KOPT-K1 (cell line): ENCODE results near the gene NIM1K.
A peak's percentile ranks its signal among the peaks of the same experiment; 100 is the strongest.
"Not testable (repeated sequence)": the region's sequence is repeated elsewhere in the genome, so short reads cannot be mapped to it uniquely, and the experiment has no call there.

Experiments used
- H3K27ac ChIP-seq: fragments of 200-600 bp; sonication (generic); 2 replicates; pipeline ENCODE4 v1.5.1; 2016; ENCODE audit warnings: antibody characterized with exemption, mild to moderate bottlenecking, low read depth, low read length; ENCODE audit not compliant: poor library complexity, severe bottlenecking
- H3K36me3 ChIP-seq: fragments of 200-600 bp; sonication (generic); 2 replicates; pipeline ENCODE4 v1.5.1; 2017; ENCODE audit warnings: antibody characterized with exemption, mild to moderate bottlenecking, low read length, moderate library complexity; ENCODE audit not compliant: insufficient read depth
- H3K9me3 ChIP-seq: fragments of 200-600 bp; sonication (generic); 2 replicates; pipeline ENCODE4 v1.5.1; 2017; ENCODE audit warnings: antibody characterized with exemption, low read length, mild to moderate bottlenecking; ENCODE audit not compliant: insufficient read depth, poor library complexity, severe bottlenecking

Gene NIM1K

DNA sequence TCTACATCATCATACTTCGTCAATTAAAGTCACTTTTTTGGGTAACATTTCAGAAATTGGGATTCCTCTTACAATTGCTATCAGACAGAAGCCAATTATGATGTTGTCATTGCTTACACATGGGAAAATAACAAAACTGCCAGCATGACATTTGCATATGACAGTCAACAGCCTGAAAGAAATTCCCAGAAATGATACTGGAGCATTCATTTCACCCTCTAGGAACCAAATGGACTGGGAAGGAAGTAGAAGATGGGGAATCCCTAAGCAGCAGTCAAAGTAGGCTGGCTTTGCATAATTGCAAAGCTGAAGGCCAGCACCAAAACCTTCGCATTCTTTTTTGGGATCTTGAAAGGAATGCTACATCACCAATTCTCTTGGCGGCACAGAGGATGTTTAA is 110.5 kb downstream of the NIM1K start:
- Histone ChIP-seq H3K9me3 (no peaks in the 10 kb centered on the region), H3K36me3 (peaks cover 92% of the 10 kb centered on the region), H3K27ac (no peak overlapping the region)

DNA sequence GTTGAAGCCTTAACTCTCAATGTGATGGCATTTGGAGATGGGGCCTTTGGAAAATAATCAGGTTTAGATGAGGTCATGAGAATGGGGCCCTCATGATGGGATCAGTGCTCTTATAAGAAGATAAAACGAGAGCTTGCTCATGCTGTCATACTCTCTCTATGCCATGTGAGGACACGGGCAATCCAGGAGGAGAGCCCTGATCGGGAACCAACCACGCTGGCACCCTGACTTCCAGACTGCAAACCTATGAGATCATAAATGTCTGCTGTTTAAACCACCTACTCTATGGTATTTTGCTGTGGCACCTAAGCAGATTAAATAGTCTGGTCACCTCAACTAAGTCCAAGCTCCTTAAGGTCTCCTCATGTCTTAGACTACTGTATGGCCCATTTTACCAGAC is 111.2 kb downstream of the NIM1K start:
- peaks cover 92% of the 10 kb centered on the region for H3K36me3 ChIP-seq

DNA sequence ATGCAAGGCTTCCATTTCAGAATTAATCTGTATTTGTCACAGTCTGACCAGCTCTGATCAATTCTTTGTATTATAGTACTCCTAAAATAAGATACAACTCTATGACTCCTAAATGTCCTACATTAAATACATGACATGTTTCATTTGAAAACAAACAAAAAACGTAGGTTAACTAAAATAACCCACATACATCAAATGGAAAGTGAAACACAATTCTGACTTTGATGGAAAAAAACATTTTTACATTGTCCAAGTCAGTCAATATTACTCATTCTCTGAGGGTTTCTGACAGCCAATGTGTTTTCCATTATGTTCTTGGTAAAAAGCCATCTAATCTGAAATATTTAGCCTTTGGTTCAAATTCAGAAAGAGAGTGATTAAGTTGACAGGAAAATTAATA is 112.5 kb downstream of the NIM1K start:
- H3K36me3 ChIP-seq: peaks cover 88% of the 10 kb centered on the region
- no peaks in the 10 kb centered on the region for H3K9me3 ChIP-seq
- H3K27ac ChIP-seq: peak overlapping the region; percentile 20

More for the DNA sequence above, 111.2 kb downstream of the NIM1K start:
- Histone ChIP-seq H3K27ac (no peak overlapping the region), H3K9me3 (no peaks in the 10 kb centered on the region)

DNA sequence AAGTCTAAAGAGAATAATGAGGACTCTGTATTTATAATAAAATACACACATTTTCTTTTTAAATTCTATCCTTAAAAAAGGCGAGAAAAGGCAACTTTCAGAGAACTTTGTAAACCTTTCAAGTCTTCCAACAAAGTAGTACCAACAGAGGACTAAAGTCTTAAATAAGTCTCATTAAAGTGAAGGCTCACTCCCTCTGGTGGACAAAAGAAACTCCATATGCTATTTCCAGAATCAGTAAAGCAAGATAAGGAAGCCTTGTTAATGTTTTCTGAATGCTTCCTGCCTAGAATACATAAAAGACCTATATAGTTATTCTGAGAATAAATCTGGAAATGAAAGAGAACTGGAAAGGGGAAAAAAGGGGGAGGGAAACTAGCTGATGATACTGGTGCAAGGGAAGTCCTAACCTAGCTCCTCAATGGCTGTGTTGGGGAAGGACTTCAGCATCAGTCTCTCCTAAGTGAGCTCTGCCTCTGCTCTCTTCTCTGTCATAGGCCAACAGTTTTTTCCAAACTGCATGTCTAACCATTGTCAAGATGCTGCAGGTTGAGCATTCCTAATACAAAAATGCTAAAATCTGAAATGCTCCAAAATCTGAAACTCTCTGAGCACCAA is 114.0 kb downstream of the NIM1K start:
- no peak overlapping the region for H3K27ac ChIP-seq
- peaks cover 88% of the 10 kb centered on the region for H3K36me3 ChIP-seq
- H3K9me3 ChIP-seq: no peaks in the 10 kb centered on the region

DNA sequence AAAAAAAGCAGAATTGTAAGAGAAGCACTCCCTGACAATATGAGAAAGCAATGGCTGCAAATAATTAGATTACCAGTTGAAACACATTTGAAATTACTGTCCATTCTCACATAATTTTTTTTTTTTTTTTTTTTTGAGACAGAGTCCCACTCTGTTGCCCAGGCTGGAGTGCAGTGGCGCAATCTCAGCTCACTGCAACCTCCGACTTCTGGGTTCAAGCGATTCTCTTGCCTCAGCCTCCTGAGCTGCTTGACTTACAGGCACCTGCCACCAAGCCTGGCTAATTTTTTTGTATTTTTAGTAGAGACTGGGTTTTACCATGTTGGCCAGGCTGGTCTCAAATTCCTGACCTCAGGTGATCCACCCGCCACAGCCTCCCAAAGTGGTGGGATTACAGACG is 114.9 kb downstream of the NIM1K start:
- H3K27ac ChIP-seq, H3K9me3 ChIP-seq: not testable (repeated sequence)
- H3K36me3 ChIP-seq: peaks cover 88% of the 10 kb centered on the region

DNA sequence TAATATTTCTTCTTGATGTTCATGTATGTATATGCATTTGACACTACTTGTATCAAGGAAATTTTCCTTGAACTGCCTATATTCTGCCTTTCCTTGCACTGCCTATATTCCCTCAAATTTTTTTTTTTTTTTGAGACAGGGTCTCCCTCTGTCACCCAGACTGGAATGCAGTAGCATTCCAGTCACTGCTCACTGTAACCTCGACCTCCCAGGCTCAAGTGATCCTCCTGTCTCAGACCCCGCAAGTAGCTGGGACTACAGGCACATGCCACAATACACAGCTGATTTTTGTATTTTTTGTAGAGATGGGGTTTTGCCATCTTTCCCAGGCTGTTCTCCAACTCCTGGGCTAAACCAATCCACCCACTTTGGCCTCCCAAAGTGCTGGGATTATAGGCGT is 117.1 kb downstream of the NIM1K start:
- peaks cover 71% of the 10 kb centered on the region for H3K36me3 ChIP-seq
- H3K27ac ChIP-seq: no peak overlapping the region
- no peaks in the 10 kb centered on the region for H3K9me3 ChIP-seq

DNA sequence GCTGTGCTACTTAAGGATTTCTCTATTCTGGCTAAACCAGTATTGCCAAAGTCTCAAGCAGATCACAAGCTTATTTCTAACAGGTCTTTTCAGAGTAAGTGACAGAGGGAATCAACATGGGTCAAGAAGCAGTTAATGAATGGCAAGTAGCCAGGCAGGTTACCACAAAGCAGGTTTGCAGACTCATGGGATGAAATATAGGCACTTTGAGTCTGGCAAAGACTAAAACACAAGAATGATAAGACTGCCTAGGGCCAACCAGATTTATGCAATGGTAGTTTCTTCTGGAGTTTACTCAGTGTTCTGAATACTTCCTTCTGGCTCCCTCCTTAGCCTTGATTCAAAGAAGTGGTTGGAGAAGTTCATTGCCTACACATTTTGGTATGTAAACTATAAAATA is 117.6 kb downstream of the NIM1K start:
- H3K9me3 ChIP-seq: no peaks in the 10 kb centered on the region
- H3K36me3 ChIP-seq: peaks cover 66% of the 10 kb centered on the region
- peak overlapping the region; percentile 32 for H3K27ac ChIP-seq

DNA sequence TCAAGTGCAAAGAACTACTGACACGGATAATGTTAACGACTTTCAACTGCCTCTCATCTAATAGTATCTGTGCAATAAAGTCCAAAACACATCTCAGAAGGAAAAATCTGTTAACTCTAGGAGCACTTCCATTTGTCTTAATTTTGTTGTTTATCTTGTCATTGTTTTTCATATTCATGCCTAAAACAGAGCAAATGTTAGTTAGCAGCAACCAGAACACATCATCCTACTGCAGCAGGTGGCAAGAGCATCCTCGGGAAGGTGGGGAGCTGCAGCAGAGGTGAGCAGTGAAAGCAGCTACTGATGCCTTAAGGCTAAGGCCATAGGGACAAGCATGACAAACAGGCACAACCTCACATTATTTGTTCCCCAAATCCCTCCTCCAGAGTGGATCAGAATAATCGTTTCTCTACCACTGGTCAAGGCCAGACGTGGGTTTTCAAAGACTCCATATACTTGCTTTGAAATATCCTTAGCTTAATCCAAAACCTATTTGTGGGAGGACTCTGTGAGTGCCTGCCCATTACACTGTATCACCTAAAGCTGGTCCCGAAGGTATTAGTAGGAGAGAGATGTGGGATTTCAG is 120.1 kb downstream of the NIM1K start:
- H3K27ac ChIP-seq: peak overlapping the region; percentile 91
- peaks cover 49% of the 10 kb centered on the region for H3K36me3 ChIP-seq

DNA sequence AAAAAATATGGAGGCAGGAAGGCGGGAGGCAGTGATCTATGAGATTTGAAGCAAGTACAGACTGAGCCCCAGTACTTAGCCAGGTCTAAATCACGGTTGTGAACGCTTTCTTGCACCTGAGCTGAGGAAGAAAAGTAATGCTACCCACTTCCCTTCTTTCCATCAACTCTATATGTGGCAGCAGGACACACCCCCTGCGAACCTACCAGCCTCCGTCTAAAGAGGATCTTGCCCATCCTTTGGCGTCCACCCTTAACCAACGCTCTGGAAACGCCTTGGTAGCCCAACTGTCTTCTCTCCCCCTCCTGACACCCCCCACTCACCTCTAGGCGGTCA is 120.6 kb downstream of the NIM1K start:
- H3K36me3 ChIP-seq: peaks cover 44% of the 10 kb centered on the region
- H3K9me3 ChIP-seq: peaks cover 6% of the 10 kb centered on the region
- H3K27ac ChIP-seq: peak overlapping the region; percentile 91

More for the DNA sequence above, 120.1 kb downstream of the NIM1K start:
- H3K9me3 ChIP-seq: peaks cover 6% of the 10 kb centered on the region

DNA sequence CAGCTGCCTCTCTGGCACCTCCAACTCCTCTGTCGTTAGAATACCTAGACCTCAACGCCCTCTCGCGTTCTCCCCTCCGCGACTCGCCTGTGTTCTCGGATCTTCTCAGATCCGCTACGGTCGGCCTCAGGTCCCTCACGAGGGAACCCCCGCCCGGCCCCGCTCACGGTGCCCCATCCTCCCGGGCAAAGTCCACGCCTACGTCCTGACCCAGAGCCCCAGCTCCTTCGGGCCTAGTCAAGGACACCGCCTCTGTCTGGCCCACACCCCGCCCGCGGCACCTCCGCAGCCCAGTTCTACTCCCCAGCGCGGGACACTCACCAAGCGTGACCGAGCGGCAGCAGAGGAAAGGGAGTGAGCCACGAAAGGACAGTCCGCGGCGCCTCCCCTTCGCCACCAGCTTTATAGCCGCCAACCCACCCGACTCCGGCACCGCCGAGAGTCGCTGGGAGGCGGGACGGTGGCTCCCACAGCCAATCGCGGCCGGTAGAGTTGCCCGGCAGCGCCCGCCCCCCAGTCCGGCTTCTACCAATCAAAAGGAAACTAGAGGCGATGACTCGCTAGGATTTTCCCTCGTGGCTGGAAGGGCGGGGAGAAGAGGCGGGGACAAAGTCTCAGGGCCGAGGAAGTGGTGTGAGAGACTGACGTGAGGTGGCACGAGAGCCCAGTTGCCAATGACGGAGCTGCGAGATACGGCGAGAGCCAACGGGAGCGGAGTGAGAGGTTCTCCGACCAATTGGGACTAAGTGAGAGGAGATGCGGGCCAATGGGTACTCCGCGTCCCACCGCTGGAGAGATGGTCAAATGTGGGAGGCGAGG is 121.2 kb downstream of the NIM1K start, which contains the start of gene HMGCS1:
Gene HMGCS1 (minus strand): TSS at position 378 of the 819 bp plus-strand sequence. CDS start 14,447 bp downstream, outside the sequence.
- Histone ChIP-seq H3K36me3 (peaks cover 38% of the 10 kb centered on the region), H3K27ac (peak within 1 kb of the TSS; percentile 91), H3K9me3 (peaks cover 6% of the 10 kb centered on the region)

DNA sequence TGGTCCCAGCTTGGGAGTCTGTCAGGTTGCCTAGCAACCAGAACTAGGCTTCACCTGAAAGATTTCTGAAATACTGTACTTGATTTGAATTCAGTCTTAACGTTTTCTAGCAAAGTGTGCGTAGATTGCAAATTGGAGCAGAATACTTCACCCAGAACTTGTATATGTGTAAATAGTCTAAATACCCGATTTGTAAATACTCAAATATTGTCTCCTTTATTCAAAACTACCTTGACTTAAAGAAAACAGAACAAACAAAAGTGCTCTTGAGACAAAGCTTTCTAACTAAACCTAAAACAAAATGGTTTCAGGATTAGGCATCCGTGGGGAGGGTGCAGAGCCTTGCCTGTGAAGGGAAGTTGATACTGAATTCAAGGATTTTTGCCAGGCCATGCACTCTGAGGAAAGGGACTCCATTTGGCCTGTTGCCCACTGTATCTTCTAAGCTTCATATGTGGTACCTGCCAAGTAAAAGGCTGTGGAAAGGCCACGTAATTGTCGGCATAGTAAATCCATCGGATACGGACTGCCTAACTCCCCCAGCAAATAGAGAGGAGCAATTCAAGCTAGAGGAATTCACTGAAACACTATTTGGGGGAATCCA is 121.9 kb downstream of the NIM1K start:
- peaks cover 6% of the 10 kb centered on the region for H3K9me3 ChIP-seq
- H3K27ac ChIP-seq: peak overlapping the region; percentile 82
- peaks cover 35% of the 10 kb centered on the region for H3K36me3 ChIP-seq

DNA sequence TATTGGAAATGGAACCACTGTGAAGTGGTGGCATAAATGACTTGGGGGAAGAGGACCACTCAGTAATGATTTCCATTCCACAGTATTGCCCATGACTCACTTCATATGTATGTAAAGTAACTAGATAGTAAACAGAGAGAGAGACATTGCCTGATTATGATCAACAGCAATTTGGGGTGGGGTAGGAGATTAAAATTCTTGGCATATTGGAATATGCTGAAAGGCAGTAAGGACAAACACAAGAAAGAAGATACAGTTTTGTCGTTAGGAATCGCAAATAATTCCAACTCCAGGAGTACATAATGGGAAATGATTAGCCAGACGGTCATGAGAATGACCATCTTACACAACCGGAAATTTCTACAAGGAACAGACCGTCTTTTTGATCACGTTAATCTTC is 122.7 kb downstream of the NIM1K start:
- Histone ChIP-seq H3K36me3 (peaks cover 27% of the 10 kb centered on the region), H3K27ac (peak overlapping the region; percentile 82), H3K9me3 (peaks cover 6% of the 10 kb centered on the region)

DNA sequence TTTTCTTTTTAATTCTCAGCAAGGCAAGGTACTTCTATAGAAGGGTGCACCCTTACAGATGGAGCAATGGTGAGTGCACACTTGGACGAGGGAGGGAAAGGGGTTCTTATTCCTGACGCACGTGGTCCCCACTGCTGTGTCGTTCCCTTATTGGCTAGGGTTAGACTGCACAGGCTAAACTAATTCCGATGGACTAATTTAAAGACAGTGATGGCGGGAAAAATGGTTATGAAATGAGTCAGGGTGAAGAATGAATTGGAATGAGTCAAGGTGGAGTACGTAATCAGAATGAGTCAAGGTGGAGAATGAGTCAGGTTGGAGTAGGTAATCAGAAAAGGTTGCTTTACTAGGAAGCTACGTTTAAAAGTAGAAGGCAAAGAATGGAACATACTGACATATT is 123.2 kb downstream of the NIM1K start:
- Histone ChIP-seq H3K9me3 (peaks cover 6% of the 10 kb centered on the region), H3K36me3 (peaks cover 22% of the 10 kb centered on the region), H3K27ac (no peak overlapping the region)

DNA sequence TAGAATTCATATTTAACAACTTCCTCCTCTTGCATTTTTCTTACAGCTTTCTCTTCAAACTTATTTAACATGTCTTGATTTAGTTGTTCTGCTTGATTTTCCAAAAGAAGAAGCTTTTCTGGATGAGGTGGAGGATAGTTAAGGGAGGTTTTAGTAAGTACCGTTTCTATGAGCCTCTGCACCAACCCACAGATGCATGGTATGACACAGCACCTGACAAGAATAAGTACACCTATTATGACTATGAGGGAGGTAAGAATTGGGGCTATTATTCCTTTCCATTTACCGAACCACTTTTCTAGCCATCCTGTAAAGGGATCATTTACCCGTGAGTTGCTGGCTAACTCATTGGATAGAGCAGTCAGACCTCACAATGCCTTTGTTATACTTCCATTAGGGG is 123.7 kb downstream of the NIM1K start:
- Histone ChIP-seq H3K27ac (no peak overlapping the region), H3K9me3 (peaks cover 6% of the 10 kb centered on the region), H3K36me3 (peaks cover 17% of the 10 kb centered on the region)

DNA sequence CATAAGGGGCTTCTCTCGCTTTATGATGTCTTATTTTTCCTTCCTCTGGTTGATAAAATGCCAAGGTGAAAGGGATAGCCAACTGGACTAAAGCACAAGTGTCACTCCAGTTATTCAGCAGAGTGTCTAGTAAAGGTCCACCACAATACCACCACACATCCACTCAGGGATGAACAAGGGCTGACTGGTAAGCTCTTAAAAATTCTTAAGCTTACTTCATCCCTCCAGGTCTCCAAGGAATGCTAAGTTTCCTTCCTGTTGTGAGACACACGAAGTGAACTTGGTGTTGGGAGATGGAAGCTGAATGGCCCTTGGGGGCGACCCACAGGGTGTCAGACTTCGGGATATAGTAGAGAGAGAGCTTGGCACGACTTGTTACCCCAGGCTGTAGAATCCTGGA is 124.4 kb downstream of the NIM1K start:
- Histone ChIP-seq H3K9me3 (peaks cover 6% of the 10 kb centered on the region), H3K27ac (no peak overlapping the region), H3K36me3 (peaks cover 10% of the 10 kb centered on the region; the same call in 1 of the 2 replicates)
